Cardiac fibroblast (primary cell): ENCODE measurements around the gene NIPBL.

Experiments used
- DNase-seq, 2 donors: peaks; one replicate each; pipeline versions ENCODE4 v3.0.0 to v3.0.0-alpha.2; 2010; ENCODE audit warnings: low read depth in 2 of 2
- H3K4me3 ChIP-seq, 2 donors: replicated peaks in 1 of 2; 1 replicate in 1 of 2; 2 replicates in 1 of 2; pipeline ENCODE4 v1.5.1; 2011; ENCODE audit warnings: low read depth in 2 of 2, low read length in 2 of 2, mild to moderate bottlenecking in 2 of 2, moderate library complexity in 1 of 2
- TF ChIP-seq, protein P1 (sequence below): IDR thresholded peaks from one replicate; pipeline ENCODE4 v1.5.1; 2011; ENCODE audit warnings: low read depth, mild to moderate bottlenecking, low read length, inconsistent platforms

The NIPBL gene

DNA sequence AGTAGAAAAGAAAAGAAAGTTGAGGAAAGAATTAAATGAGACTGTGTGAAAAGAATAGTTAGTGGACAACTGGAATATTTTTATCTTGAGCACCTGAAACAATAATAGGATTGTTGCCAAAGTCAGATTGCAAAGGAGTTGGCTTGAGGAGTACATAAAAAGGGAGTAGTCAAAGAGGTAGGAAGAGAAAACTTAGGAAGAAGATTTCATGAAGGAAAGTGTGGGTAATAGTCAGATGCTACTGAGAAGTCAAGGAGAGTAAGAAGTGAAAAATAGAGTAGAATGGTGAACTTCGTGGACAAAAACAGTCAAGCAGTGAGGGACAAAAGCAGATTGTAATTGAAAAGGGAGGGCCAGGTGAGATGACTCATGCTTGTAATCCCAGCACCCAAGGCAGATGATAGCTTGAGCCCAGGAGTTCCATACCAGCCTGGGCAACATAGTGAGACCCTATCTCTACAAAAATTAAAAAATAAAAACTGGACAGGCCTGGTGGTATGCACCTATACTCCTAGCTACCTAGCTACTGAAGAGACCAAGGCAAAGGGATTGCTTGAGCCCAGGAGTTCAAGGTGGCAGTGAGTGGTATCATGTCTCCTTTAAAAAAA lies 178.9 kb downstream of the NIPBL start:
- no peak overlapping the region for H3K4me3 ChIP-seq
- TF ChIP-seq, protein P1, sequence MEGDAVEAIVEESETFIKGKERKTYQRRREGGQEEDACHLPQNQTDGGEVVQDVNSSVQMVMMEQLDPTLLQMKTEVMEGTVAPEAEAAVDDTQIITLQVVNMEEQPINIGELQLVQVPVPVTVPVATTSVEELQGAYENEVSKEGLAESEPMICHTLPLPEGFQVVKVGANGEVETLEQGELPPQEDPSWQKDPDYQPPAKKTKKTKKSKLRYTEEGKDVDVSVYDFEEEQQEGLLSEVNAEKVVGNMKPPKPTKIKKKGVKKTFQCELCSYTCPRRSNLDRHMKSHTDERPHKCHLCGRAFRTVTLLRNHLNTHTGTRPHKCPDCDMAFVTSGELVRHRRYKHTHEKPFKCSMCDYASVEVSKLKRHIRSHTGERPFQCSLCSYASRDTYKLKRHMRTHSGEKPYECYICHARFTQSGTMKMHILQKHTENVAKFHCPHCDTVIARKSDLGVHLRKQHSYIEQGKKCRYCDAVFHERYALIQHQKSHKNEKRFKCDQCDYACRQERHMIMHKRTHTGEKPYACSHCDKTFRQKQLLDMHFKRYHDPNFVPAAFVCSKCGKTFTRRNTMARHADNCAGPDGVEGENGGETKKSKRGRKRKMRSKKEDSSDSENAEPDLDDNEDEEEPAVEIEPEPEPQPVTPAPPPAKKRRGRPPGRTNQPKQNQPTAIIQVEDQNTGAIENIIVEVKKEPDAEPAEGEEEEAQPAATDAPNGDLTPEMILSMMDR, result no peak
- DNase-seq, result no peak

- H3K4me3 ChIP-seq, result no peak overlapping the region
- DNase-seq, result no peak
- TF ChIP-seq, protein P1, result no peak
Measured at GRCh38 chr5:37056762-37057161, 180.2 kb downstream of the NIPBL start.

DNA sequence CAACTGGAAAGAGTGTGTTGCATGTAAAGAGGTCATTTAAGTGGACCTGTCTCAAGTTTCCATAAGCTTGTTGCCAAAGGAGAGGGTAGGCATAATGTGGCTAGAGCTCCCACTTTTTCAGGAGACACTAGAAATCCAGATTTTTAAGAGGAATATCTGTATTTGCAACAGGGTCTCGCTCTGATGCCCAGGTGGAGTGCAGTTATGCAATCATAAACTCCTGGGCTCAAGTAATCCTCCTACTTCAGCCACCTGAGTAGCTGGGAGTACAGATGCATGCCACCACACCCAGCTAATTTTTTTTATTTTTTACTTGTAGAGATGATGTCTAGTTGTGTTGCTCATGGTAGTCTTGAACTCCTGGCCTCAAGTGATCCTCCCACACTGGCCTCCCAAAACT lies 183.5 kb downstream of the NIPBL start:
- no peak for DNase-seq
- TF ChIP-seq, protein P1, result no peak
- no peak overlapping the region for H3K4me3 ChIP-seq

GRCh38 chr5:37063739-37064138 lies 187.2 kb downstream of the NIPBL start:
- no peak for DNase-seq
- TF ChIP-seq, protein P1, result no peak
- no peak overlapping the region for H3K4me3 ChIP-seq

DNA sequence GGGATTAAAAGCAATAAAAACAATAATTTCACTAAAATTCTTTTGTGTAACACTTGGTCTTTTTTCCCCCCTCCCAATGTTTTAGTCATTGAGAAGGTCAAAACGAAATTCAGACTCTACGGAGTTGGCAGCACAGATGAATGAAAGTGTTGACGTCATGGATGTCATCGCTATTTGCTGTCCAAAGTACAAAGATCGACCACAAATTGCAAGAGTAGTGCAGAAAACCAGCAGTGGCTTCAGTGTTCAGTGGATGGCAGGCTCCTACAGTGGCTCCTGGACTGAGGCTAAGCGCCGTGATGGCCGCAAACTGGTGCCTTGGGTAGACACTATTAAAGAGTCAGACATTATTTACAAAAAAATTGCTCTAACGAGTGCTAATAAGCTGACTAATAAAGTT lies 187.9 kb downstream of the NIPBL start:
- no peak overlapping the region for H3K4me3 ChIP-seq
- no peak for DNase-seq
- TF ChIP-seq, protein P1, result no peak

GRCh38 chr5:37071487-37071886 lies 194.9 kb downstream of the NIPBL start:
- DNase-seq, result no peak
- no peak overlapping the region for H3K4me3 ChIP-seq
- TF ChIP-seq, protein P1, result no peak
